LoVo (cell line): ENCODE results near the gene NTPCR.

Source experiments
- DNase-seq: peaks from one replicate; pipeline ENCODE4 v3.0.0-alpha.2; 2016; ENCODE audit warnings: low spot score

The NTPCR gene

GRCh38 chr1:233010146-233010545, 59.7 kb downstream of the NTPCR start:
- no peak for DNase-seq

DNA sequence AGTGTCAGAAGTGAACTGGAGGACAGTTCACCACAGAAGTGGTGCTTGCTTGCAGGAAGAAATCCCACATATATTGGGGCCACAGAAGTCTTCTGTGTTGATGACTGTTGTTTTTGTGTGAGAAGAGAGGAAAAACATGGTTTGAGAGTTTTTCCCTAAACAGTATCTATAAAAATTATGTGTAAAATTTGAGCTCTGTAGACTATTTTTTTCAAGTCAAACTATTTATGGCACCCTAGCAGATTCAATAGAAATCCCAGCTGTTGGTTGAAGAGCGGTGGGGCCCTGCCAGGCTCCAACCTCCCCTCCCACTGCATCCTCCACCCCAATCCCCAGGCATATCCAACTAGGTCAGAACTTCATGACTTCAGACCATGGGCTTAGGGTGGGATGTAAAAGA, 61.6 kb downstream of the NTPCR start:
- DNase-seq = no peak

DNA sequence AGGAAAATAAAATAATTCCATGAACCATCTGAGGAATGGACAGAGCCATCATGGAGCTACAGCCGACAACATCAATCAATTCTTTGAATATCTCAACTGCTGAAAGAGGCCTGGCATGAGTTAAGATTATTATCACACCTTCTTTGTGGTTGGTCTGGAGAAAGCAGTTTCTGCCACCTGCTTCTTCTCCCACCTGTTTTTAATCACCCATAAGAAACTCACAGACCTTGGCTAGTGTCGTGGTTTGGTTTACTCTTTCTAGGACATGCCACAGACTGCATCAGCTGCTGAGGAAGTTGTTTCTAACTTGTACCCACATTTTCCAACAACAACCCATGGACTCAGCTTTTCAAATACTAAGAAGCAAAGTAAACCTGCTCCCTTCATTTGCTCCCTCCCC, 65.6 kb downstream of the NTPCR start:
- no peak for DNase-seq

DNA sequence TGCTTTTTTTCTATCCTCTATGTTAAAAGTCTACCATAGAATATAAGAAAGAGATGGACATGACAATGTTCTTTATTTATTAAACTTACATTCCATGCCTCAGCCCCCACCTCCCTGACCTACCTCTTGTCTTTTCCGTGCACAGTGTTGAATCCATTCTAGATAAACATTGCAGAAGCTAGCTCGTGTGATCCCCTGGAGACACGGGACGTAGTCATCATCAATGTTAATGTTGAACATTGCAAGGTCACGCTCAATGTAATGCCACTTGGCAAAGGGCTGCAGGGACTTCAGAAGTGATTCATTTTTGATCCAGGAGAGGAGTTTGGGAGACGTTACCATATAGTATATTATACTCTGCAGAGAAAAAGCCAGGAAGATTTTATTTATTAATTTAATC, 66.4 kb downstream of the NTPCR start:
- no peak for DNase-seq

DNA sequence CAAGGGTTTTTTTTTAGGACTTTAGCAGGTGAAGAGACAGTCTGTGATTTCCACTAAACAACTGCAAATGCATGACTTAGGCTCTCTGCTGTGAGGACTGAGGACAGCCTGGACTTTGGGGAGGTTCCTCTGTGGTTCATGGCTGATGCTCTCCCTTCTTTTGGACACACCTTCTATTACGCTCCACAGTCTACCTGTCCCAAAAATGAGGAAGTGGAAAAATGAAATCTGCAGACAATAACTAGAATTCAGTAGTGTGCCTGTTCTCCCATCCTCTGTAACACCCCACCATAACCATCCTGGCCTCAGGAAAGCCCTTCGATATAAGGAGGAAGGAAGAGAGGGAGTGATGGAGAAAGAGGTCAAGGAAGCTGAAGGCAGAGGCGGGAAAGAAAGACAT, 68.7 kb downstream of the NTPCR start:
- no peak for DNase-seq

GRCh38 chr1:233019778-233020325, 69.4 kb downstream of the NTPCR start:
- no peak for DNase-seq

- DNase-seq = no peak
These were observed 70.0 kb downstream of the NTPCR start for GRCh38 chr1:233020426-233020825.

GRCh38 chr1:233022246-233022645, 71.8 kb downstream of the NTPCR start:
- no peak for DNase-seq

DNA sequence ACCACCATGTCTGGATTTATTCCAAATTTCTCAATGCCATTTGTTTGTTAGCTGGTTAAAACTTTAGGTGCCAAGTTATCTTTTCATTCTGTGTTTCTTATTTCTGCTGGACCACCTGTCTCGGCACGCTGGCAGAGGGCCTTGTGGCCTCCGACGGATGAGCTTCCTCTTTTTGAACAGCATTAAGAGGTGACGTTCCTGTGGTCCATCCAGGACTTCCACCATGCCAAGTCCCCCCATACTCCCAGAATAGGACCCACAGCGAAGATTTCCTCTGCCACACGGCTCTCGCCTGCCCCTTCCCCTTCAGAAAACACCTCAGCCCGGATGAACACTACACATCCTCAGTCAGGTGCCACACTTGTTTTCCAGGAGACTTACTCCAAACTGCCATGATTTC, 73.8 kb downstream of the NTPCR start:
- no peak for DNase-seq

DNA sequence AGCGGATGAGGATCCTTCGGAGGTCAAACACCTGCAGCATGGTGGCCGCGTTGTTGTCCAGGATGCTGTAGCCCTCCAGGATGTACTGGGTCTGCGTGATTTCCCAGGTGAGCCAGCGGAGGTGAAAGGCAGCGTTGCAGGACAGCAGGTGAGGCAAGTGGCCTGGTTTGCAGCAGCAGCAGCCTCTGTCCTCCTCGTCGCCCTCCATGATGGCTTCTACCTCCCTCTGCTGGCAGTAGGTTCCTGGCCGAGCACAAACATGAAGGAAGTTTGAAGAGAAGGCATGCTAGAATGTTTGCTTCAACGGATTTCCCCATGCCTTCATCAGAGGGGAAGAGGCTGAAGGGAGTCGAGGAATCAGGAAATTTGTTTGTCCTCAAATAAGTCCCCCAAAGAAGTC, 74.7 kb downstream of the NTPCR start:
- DNase-seq = peak; percentile 2

- DNase-seq = peak; percentile 2
These were observed 75.2 kb downstream of the NTPCR start for GRCh38 chr1:233025567-233025966.

- no peak for DNase-seq
These were observed 76.6 kb downstream of the NTPCR start for GRCh38 chr1:233027046-233027445.

DNA sequence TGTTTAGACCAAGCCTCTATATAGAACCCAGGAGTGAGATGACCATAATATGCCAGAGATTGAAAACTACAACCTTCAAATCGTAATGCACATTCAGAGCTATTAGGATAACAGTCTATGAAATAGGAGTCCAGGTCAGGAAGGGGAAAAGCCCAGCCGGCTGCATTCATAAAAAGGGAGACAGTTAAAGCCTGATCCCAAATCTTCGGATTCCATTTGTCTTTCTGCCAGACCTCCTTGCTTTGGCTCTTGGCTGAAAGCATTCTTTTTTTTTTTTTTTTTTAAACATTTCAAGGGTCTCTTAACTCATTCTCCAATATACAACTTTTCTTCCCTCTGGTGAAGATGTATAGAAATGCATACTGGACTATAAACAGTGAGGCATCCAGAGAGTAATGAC, 81.1 kb downstream of the NTPCR start:
- DNase-seq = no peak

DNA sequence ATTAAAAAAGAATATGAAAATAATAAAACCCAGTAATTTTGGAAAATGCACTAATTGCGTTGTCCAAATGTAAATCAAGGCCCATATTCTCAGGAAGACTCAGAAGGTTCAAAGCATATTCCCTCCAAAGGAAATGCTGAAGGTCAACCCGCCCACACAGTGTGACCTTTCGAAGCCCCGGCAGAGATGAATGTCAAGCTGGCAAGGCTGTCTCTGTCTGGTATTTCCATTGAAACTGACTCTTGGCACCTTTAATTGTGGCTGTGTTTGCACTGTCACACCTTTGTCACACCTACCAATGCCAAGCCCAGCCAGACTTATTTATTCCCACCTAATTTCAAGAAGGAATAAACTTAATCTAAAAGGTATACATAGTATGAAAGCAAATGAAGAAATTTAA, 82.5 kb downstream of the NTPCR start:
- no peak for DNase-seq

- no peak for DNase-seq
These were observed 83.0 kb downstream of the NTPCR start for GRCh38 chr1:233033361-233033760.
